SKM-1 treated with dmso at 0.1 percent for 144 hours (cell line): ENCODE data around the gene SEC16A.
A peak's percentile ranks its signal among the peaks of the same experiment; 100 is the strongest.
"Not testable (repeated sequence)": the region's sequence is repeated elsewhere in the genome, so short reads cannot be mapped to it uniquely, and the experiment has no call there.

Source experiments
- DNase-seq: peaks from one replicate; lab custom pipeline; 2025; ENCODE audit not compliant: unreplicated experiment; lab: John Stamatoyannopoulos, UW

The SEC16A gene

DNA sequence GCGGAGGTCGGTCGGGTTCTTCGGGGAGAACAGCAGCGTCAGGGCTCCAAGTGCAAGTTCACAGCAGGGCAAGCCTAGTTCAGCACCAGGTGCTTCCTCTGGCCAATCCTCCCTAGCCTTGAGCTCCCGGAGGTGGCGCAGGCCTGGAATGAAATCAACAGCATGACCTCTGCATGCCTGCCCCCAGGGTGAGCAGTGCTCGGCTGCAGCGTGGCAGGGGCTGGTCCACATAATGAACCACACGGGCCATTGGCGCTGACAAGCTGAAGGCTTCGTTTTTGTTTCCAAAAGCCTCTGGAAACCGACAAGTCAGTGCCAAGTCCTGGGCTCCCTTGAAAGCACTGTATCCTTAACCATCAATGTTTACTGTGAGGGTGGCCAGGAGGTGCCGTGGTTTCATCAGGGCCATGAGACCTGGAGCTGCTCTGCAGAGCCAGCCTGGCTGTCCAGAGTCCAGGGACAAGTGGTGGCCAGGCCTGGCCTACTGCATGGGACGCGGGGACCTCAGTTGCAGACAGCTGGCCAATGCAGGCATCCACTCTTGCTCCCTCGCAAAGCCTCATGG lies 41.1 kb downstream of the SEC16A start:
- no peak for DNase-seq

DNA sequence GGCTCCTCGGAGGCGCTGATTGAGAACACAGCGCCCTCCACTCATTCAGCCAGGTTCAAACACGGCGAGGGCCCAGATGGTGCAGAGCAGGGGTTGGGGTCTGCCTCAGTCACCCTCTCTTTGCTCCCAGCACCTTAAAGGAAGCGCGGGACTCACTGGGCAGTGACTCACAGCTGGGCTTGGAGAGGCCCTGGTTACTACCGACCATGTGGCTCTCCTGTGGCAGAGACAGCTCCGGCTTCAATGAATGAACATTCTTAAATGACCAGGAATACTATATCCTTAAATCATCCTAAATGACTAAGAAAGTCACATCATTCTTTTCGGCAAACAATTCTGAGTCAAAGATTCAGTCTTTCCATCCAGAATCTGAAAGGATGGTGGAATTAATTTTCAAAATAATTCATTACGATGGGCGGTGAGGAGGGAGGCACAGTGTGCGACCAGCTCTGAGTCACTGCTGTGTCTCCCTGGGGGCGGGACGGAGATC lies 41.6 kb downstream of the SEC16A start:
- no peak for DNase-seq

DNA sequence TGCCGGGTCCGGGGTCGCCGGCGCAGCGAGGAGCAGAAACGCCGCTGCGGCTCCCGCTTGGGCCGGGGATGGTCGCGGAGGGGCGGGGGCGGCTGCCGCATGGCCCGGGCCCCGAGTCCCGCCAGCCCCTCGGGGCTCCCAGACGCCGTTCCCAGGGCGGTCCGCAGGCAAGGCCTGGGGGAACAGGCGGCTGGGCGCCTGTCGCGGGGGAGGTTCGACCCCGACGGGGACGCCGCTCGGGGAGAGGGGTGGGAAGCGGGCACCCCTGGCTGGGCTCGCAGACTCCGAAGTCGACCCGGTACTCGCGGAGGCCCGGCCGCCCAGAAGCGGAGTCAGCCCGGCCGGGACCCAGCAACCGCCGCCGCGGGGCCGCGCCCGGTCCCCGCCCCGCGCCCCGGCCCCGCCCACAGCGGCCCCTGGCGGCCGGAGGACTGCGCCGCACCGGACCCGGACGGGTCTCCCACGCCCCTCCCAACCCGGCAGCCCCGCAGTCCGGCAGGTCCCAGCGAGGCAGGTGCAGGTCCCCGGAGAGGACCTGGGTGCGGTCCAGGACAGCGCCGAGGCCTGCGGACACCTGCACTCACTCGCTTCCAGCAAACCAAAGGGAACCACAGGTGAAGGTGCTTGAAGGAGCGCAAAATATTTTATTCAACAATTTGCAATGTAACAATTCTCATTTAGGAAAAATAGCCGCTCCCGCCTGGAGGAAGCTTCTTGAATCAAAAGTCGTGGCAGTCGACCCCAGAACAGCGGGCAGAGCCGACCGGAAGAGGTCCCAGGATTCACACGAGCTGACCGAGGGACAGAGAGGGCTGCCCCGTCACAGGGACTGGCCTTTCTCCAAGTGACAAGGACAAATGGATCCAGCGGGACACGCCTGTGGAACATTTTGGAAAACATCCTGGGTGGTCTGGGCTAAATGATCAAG lies 43.1 kb downstream of the SEC16A start, which contains the start of gene INPP5E:
Gene INPP5E (minus strand): TSS at position 365 of the 928 bp plus-strand sequence. CDS start 426 bp downstream, outside the sequence.
- peak; percentile 19 for DNase-seq

DNA sequence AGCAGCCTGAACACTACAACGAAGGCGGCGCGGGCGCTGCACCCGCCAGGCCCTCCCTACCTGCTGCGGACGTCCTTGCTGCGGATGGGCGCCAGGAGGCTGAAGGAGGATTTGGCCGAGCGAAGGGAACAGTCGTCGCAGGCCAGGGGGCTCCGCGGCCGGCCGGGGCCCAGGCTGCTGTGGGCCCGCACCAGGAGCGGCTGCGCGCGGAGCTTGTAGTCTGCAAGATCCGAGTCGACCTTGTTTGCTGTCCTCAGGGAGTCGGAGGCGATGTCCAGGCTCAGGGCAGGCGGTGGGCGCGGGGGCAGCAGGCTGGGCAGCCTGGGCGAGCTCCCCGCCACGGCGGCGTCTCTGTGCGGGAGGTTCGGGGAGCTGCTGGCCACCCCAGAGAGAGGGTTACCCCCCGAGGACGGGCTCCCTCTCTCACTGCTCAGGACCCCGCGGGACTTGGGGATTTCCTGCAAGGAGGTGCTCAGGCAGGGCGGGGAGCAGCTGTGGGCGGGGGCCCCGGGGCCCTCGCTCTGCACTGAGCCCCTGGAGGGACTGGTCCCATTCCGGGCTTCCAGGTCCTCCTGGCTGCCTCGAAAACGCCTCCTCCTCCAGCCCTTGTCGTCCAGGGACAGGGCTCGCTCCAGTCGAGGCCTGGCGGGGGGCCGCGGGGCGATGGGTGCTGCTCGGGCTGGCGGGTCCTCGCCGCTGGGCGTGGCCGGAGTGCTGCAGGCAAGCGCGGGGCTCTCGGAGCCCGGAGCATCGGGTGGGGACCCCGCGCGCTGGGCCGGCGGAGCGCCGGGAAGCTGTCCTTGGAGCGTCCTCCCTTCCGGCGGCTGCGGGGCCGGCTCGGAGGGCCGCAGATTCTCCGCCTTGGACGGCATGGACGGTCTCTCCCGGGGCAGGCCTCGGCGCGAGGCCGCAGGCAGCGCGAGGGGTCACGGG lies 44.0 kb downstream of the SEC16A start:
- DNase-seq: no peak

DNA sequence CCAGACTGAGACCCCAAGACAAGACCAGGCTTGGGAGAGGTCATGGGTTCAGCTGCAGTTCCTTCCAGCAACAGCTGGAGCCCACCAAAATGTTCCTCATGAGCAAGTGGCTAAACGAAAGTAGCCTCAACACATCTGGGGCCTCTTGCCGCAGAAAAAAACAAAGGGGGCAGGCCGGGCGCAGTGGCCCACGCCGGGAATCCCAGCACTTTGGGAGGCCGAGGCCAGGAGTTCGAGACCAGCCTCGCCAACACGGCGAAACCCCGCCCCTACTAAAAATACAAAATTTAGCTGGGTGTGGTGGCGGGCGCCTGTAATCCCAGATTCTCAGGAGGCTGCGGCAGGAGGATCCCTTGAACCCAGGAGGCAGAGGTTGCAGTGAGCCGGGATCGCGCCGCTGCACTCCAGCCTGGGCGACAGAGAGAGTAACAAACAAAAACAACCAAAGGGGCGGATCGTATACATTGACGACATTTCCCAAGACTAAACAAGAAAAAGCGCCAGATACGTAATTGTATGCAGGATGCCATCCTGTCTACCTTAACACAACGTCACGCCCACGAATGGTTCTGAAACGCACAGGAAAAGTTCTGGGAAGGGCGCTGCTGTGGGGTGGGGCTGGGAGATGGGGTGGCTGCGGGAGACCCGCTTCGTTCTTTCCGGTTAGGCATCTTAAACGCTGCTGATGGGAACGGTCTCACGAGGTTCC lies 44.8 kb downstream of the SEC16A start:
- no peak for DNase-seq

DNA sequence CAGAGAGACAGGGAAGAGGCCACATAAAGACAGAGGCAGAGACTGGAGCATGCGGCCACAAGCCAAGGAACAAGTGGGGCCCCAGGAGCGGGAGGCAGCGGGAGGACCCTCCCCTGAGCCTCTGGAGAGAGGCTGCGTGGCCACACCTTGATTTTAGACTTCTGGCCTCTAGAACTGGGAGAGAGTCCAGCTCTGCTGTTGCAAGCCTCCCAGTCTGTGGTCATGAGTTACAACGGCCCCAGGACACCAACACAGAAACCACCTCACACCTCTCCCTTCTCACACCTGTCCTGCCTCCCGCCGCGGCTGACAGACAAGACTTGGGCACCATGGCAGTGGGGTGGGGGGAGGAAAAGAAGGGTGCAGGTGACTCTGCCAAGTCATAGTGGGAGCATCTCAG lies 45.4 kb downstream of the SEC16A start:
- DNase-seq: no peak

DNA sequence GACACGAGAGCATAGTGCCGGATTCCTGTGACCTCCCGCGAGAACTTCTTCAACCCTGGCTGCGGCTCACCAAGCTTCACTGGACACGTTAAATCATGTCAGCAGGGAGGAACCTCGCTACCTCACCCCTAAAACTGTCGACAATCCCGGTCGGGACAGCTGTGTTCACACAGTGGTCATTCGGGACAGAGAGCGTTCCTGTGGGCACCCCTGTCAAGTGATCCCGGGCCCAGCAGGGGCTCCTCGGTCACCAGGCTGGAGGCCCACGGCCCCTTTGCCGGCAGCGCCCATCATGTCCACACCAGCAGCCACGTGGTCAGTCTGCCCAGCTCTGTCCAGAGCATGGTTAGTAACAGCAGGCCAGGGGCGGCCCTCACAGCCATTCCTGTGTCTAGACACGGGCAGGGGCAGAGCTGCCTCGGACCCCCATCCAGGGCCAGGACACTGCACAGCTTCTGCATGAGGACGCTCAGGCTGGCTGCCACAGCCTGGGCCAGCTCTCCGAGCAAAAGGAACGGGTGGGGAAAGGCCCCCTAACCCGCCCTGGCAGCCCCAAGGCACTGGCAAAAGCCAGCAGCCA lies 46.7 kb downstream of the SEC16A start:
- no peak for DNase-seq

DNA sequence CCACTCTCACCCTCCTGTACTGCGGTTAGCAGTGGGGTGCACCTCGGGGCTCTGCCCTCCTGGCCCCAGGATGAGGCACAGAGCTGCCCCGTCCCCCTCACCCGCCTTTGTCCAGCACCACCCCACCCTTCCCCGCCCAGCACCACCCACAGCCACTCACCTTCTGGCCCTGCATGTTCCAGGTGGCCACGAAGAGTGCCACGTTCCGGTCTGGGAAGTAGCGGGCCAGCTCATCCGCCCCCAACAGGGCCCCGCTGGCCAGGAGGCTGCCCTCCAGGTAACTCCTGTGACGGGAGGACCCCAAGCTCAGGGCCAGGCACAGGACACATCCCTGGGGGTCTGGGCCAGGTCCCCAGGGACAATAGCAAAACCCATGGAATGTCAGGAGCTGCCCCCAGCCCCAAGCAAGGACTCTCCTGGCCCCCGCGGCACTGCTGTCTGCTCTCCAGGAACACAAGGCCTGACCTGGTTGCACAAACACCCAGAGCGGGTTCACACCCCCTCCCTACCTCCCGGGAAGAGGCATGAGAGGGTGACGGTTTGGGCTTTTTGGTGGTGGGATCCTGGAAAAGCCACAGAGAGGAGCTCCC lies 48.2 kb downstream of the SEC16A start:
- no peak for DNase-seq

DNA sequence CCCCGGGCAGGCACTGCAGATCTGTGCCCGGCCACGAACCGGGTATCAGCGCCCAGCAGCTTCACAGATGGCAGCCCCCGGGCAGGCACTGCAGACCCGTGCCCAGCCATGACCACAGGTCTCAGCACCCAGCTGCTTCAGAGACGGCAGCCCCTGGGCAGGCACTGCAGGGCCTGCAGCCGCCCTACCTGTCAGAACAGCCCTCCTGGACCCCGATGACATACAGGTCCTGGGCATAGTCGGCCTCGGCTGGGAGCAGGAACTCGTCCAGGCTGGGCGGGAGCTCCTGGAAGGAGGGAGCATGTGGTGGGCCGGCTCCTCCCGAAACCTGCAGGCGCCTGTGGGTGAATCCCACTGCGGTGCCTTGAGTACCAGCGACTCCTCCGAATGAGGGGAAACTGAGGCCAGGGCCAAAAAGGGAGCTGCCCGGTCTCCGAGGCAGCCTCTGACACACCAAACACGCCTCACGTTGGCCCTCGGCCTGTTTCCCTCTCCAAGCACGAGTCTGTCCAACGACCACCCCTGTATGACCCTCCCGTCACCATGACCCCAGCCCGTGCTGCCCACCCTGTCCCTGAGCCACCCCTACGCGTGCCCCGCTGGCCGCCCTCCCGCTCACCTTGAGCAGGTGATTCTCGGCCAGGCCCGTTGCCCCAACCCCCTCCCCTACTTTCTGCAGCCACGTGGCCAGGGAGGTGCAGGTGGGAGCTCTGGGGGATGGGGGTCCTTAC lies 48.8 kb downstream of the SEC16A start:
- DNase-seq: no peak

DNA sequence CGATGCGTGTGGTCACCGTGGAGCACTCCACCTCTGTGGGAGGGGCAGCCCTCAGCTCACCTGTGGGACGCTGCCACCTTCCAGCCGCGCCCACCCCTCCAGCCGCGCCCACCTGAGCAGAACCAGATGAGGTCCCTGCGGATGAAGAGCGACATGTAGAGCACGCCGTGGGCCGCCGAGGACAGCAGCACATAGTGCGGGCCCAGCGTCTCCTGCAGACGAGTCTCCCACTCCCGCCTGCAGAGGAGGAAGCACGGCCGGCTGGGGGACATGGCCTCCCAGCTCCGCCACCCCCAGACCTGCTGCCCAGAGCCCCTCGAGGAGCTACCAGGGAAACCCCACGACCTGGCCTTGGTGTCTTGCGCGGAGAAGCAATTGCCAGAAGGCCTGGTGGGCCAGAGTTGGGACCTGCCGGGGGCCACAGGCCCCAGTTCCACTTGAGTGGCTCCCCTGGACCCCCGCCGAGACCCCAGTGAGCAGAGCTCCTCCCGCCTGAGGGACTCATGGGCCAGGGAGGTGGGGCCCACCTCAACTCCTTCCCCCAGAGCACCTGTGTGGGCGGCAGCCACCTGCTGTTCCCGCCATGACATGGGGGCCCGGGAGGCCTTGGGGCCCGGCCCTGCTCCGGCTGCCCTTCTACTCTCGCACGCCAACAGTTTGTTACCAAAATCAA lies 49.7 kb downstream of the SEC16A start:
- DNase-seq: no peak

DNA sequence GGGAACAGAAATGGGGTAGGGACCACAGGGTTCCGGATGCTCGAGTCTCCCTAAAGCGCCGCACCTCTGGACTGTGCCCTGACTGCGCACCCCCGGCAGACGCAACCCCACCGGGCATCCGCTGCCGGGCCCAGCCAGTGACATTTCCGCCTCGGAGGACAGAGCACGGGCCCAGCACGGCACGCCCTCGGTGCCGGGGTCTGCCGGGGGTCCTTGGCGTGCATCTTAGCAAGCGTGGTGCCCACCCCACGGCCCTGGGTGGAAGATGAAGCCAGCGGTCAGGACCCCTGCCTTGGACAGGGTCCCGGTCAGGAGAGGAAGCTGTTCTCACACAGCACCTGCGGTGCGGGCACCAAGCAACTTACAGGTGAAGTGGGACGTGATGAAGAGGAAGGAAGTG lies 50.2 kb downstream of the SEC16A start:
- no peak for DNase-seq

DNA sequence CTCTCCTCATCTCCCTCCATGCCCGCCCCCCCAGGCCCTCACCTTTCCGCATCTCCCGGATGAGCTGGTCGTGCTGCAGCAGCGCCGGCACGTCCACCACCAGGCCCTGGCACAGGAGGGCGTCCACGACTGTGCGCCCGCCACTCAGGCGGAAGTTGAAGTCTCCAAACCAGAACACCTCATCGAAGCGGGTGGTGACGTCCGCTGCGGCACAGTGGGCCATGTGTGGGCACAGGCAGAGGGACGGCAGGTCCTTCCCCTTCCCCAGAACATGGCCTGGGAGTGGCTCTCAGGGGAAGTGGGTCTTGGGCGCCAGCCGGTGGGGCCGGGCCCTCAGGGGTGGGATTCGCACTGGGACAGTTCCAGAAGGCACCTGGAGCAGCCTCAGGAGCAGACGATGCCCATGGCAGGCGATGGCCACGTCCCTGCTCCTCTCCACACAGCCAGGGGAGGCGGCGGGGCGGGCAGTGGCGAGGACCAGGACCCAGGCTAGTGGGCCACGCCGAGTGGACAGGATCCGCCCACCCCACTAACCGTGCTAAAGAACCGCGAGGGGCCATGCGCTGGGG lies 51.0 kb downstream of the SEC16A start:
- DNase-seq: no peak

DNA sequence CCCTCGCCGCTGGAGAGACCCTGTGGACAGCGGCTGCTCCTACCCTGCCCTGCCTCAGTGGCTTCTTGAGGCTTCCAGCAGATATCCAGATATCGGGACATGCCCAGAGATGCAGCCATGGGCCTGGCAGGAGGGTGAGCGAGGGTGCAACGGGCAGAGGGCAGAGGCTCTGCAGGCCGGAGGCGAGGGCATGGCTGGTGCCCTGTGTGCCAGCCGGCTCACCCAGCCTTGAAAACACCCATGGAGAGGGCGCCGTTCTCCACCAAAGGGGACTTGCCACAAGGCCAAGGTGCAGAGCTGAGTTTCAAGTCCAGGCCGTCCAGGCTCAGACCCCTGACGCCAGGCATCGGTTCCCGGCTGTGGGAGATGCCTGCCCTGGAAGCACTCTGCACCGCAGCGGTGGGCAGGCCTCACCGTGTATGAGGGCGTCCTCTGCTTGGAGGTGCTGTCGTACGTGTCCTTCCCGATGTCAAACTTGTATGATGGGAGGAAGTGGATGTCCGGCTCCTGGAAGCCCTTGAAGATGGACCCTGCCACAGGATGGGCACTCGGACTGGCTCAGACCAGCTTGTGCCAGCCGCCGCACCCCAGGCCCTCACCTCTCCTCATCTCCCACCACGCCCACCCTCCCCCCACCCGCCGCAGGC lies 52.1 kb downstream of the SEC16A start:
- no peak for DNase-seq

DNA sequence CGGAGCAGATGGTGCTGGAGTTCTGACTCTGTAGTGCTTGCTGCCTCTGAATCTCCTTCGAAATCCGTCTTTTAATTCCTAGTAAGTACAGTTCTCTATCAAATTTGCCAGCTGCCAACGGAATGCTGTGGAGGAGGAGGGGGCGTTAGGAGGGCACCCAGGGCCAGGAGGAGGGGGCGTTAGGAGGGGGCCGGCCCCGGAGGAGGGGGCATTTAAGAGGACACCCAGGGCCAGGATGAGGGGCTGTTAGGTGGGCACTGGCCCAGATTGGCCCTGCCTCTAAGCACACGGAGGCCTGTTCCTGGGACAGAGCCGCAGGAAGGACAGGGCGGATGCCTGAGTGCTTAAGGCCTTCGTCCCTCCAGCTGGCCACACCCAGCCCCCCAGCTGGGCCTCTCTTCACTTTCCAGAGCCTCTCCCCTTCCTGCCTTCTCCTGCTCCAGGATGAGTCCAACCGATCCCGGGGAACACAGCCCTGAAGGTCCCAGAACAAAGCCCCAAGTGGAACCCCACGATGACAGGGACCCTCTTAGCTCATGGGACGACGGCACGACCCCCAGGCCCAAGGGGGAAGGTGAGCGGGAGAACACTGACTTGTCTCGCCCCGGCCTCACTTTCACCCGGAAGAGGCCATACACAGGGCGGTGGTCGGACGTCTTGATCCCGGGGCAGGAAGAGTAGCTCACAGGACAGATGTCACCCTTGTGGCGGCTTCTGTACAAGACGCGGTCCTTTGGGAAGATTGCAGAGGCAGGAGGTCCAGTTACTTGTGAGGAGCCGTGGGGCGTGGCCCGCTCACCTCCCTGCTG lies 53.0 kb downstream of the SEC16A start:
- no peak for DNase-seq

DNA sequence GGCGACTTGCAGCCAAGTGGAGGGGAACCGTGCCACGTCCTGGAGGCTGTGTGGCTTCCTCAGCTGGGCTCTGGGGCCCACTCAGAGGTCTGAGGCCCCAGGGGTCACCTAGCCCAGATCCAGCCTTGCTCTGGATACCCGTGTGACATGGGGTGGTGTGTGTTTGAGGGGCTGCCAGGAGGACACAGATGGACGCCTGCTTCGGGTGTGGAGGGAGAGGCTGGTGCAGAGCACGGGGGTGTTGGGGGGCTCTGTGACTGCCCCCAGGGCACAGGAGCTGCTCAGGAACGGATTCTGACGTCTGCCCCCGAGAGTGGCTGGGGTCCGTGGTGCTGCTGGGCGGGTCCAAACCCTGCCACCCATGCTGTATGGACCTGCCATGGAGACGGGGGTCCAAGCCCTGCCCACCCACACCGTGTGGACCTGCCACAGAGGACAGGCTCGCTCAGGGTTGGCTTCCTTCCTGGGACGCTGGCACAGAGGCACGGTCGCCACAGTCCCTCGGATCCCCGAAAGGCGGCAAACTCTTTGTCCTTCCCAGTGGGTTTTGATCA lies 53.7 kb downstream of the SEC16A start:
- no peak for DNase-seq

DNA sequence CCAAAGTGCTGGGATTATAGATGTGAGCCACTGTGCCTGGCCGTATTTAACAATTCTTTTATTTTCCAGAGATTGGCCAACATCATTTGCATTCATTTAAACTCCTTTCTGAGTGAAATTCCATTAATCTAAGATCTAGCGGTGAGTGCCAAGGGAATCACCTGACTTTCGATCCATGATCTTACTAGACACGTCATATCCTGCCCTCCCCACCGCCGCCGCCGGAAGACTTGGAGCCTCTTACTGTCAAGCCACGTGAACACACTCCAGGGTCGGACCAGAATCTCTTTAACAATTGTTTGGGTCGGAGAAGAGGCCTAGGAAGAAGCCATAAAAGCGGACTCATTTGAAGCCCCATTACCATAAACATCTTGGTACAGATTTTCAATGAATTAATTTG lies 56.1 kb downstream of the SEC16A start:
- DNase-seq: no peak

DNA sequence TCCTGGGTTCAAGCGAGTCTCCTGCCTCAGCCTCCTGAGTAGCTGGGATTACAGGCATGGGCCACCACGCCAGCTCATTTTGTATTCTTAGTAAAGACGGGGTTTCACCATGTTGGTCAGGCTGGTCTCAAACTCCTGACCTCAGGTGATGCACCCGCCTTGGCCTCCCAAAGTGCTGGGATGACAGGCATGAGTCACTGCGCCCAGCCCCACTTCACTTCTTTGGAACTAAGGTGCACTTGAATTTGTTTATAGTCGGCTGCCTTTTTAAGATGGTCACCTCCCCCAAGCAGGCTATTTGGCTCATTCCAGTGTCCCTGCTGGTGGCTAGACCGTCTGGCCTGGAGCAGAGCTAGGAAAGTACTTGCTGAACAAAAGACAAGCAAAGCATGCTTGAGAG lies 57.5 kb downstream of the SEC16A start:
- not testable (repeated sequence) for DNase-seq
